Kidney (tissue), 14 donors: ENCODE results near the gene FOXO1. TPM values are rescaled to one million over a fixed set of nuclear protein-coding genes. Genes with fewer than 3 reads are reported as not detected.

ENCODE experiments used
- DNase-seq, 5 donors: peaks; one replicate each; pipeline ENCODE4 v3.0.0-alpha.2; 2013 to 2020
- FAIRE-seq: peaks from 2 replicates; lab custom pipeline; 2012; peaks lifted over from hg19 to GRCh38; lab: Jason Lieb, UNC
- H3K27ac ChIP-seq, 2 donors: one replicate each; pipeline ENCODE4 v1.7.0; 2013; ENCODE audit warnings: low read depth in 2 of 2, low read length in 2 of 2, inconsistent platforms in 1 of 2
- H3K27me3 ChIP-seq: one replicate; pipeline ENCODE4 v1.7.1; 2013; ENCODE audit warnings: low read length, inconsistent platforms; ENCODE audit not compliant: control insufficient read depth, insufficient read depth
- H3K36me3 ChIP-seq, 3 donors: one replicate each; pipeline versions ENCODE4 v1.7.0 to v1.7.1; 2013; ENCODE audit warnings: low read length in 3 of 3, control low read depth in 1 of 3, inconsistent platforms in 1 of 3; ENCODE audit not compliant: insufficient read depth in 3 of 3, control insufficient read depth in 2 of 3
- H3K4me1 ChIP-seq, 3 donors: one replicate each; pipeline versions ENCODE4 v1.7.0 to v1.7.1; 2013; ENCODE audit warnings: low read length in 3 of 3, inconsistent platforms in 1 of 3, low read depth in 1 of 3; ENCODE audit not compliant: control insufficient read depth in 2 of 3, insufficient read depth in 2 of 3
- H3K4me3 ChIP-seq, 3 donors: one replicate each; pipeline versions ENCODE4 v1.7.0 to v1.8.1; 2013; ENCODE audit warnings: low read length in 3 of 3, control low read depth in 1 of 3, inconsistent platforms in 1 of 3
- H3K9ac ChIP-seq, 3 donors: one replicate each; pipeline versions ENCODE4 v1.7.0 to v1.7.1; 2013; ENCODE audit warnings: low read length in 3 of 3, control low read depth in 1 of 3, inconsistent platforms in 1 of 3
- H3K9me3 ChIP-seq, 3 donors: one replicate each; pipeline versions ENCODE4 v1.7.0 to v1.7.1; 2013; ENCODE audit warnings: low read length in 3 of 3, control low read depth in 1 of 3, inconsistent platforms in 1 of 3; ENCODE audit not compliant: control insufficient read depth in 2 of 3, insufficient read depth in 1 of 3
- CTCF ChIP-seq: IDR thresholded peaks from 3 replicates; pipeline ENCODE4 v1.5.1; 2012; ENCODE audit warnings: mild to moderate bottlenecking, moderate library complexity, borderline replicate concordance; ENCODE audit not compliant: insufficient read depth; ENCODE audit errors: extremely low read depth
- intact Hi-C: fragments of 100-400 bp; cut with DNase I; formaldehyde crosslinking; loops from one replicate; pipeline ENCODE4 v1.11.1; 2022
- polyA plus RNA-seq: library from polyadenylated mRNA; stranded (reverse); fragments of 350-450 nt; fragmentation: Illumina TruSeq; extraction: RNeasy Lipid Tissue Mini Kit (QIAGEN cat#74804); gene quantifications from one replicate; pipeline ENCODE4 v1.2.3, GENCODE V29; 2014; ENCODE audit warnings: low read depth, low replicate concordance; ENCODE audit not compliant: insufficient read depth
- total RNA-seq: library from RNA; stranded (reverse); fragmentation: NEBNext Ultra II Directional; extraction: Animal tissue kit (Norgen Biotek cat#: 25700); gene quantifications from one replicate; pipeline ENCODE4 v1.2.1, GENCODE V29; 2021
- donor health status: control.
- donor health status: control.
- donor health status: control.
- donor health status: control.
- donor health status: control.
- donor health status: DM: yes; HTN: yes; CAD: no.
- donor health status: Normal renal cell carcinoma (clear cell type).

Gene FOXO1
- total and polyA plus RNA-seq, 2 donors from 2014 or later: 8.6 to 54.6 TPM

GRCh38 chr13:40622246-40622645 lies 44.2 kb downstream of the FOXO1 start:
- no peak for TF ChIP-seq CTCF
- Histone ChIP-seq H3K27ac (no peak overlapping the region), H3K4me1 (peaks cover 0 to 3% (median 0%) of the 10 kb centered on the region in 3 donors), H3K4me3 (no peak overlapping the region), H3K27me3 (no peaks in the 10 kb centered on the region), H3K9ac (no peak overlapping the region), H3K9me3 (no peaks in the 10 kb centered on the region), H3K36me3 (no peaks in the 10 kb centered on the region)
- intact Hi-C loops: no loop called here
- no peak for FAIRE-seq
- DNase-seq: no peak

GRCh38 chr13:40619479-40619814 lies 47.0 kb downstream of the FOXO1 start:
- no peak for TF ChIP-seq CTCF

GRCh38 chr13:40618581-40619478 lies 47.6 kb downstream of the FOXO1 start:
- intact Hi-C loops: no loop called here
- H3K4me3 ChIP-seq: no peak overlapping the region
- peaks cover 0 to 13% (median 8%) of the 10 kb centered on the region in 3 donors for H3K4me1 ChIP-seq
- no peak overlapping the region for H3K27ac ChIP-seq
- no peak for TF ChIP-seq CTCF
- no peaks in the 10 kb centered on the region for H3K27me3 ChIP-seq
- FAIRE-seq (no peak), DNase-seq (no peak)
- no peaks in the 10 kb centered on the region for H3K9me3 ChIP-seq
- H3K9ac ChIP-seq: no peak overlapping the region
- no peaks in the 10 kb centered on the region for H3K36me3 ChIP-seq

More at GRCh38 chr13:40619479-40619814, 47.0 kb downstream of the FOXO1 start:
- no peaks in the 10 kb centered on the region for H3K9me3 ChIP-seq
- no peaks in the 10 kb centered on the region for H3K27me3 ChIP-seq
- no peak overlapping the region for H3K4me3 ChIP-seq
- no peak for DNase-seq
- peaks cover 0 to 7% (median 3%) of the 10 kb centered on the region in 3 donors for H3K4me1 ChIP-seq
- intact Hi-C loops: no loop called here
- no peaks in the 10 kb centered on the region for H3K36me3 ChIP-seq
- FAIRE-seq: no peak
- H3K27ac ChIP-seq: no peak overlapping the region
- no peak overlapping the region for H3K9ac ChIP-seq
